SIG-M5 treated with dmso at 0.1 percent for 504 hours (cell line): ENCODE measurements around the gene FOXG1.

Source experiments
- DNase-seq: peaks from one replicate; lab custom pipeline; 2025; ENCODE audit not compliant: unreplicated experiment; lab: John Stamatoyannopoulos, UW

The FOXG1 gene

DNA sequence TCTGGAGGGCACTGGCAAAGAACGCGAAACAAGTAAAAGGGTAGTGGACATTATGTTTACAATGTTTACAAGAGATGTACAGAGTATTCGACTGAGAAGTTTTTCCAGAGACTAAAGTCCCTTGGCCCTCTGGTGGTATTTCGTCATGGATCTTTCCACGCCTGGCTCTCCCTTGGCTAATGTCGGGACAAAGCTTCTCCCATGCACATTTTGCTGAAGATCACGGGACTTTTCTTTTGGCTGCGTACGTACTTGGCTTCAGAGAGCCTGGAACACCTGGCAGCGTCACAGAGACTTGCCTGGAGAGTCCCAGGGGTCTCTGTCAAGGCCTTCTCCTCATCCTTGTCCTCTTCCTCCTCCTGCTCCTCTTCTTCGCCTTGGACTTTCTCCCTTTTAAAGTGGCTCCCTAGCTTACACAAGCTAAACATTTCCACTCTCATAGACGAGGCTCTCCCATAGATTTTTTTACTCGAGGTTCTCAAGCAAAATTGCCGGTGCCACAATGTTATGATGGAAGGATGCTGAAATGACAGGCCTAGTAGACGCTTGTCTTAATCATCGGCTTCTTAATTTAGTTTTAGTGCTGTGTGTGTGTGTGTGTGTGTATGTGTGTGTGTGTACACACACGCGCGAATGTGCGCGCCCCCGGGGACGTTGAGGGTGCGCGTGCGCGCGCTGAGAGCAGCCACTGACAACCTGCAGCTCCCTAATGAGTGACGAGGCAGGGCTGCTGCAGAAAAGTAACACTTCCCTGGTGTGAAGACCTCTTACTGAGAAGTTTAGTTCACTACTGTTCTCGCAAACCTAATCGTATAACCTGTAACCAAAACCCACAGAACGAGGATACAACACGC is 4.9 kb upstream of the FOXG1 start:
- DNase-seq, result no peak

DNA sequence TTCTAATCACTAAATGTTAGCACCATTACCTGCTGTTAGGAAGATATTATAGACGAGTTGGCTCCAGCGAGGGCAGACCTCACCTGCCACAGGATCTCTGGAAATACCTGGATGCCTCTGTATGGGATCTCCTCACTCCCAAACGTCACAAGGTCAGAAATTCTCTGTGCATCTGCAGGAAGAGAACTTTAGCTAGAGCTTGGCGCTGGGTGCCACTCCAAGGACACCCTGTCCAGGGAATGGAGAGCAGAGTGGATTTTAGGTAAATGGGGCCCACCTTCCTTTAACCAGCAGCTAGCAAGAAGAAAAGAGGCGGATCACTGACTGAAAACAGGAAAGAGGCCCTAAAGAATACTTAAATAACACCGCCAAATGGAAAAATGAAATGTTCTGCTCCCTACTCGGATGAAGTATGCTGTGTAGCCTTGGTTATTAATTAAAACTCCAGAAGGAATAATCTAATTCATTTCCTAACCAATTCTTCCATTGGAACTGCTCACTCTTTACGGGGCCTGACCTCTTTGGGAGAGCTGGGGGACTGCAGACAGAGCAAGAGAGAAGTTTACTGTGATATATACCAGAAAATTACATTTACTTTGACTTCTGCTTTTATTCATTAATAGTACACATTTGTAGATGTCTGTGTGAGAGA is 4.2 kb upstream of the FOXG1 start:
- no peak for DNase-seq

DNA sequence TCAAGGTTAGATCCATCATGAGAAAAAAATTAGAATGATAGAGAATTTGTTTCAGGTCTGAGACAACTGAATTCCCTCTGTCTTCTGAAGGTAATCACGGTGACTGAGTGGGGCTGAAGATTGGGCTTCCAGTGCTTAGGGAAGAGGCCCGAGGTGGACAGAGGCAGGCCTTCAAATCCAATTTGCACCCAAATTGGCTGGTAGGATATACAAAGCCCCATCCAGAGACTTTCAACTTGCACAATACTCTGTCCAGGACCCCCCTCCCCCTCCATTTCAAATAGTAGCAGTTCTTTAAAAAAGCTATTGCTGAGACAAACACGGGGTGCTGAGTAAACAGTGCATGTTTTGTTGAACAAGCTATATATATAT is 3.6 kb upstream of the FOXG1 start:
- DNase-seq, result no peak

DNA sequence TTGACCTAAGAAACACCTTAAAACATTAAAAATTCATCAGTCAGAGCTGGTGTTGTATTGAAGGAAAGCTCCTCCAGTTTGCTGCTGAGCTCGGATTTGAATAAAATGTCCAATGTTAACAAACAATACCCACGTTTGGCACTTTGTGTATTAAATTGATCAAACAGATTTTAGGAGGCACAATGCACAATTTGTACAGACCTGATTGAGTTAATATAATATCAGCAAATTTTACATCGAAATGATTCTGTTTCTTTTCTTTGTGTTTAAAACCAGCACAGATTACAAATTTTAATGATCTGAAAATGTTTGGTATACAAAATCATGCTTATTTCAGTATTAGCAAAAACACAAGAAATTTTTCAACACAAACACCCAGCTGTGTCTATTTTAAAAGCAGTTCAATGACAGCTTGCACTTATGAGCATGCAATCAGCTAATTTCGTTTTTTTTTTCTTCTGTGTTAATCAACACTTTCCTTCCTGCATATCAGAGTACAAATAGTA is 2.8 kb upstream of the FOXG1 start:
- no peak for DNase-seq

DNA sequence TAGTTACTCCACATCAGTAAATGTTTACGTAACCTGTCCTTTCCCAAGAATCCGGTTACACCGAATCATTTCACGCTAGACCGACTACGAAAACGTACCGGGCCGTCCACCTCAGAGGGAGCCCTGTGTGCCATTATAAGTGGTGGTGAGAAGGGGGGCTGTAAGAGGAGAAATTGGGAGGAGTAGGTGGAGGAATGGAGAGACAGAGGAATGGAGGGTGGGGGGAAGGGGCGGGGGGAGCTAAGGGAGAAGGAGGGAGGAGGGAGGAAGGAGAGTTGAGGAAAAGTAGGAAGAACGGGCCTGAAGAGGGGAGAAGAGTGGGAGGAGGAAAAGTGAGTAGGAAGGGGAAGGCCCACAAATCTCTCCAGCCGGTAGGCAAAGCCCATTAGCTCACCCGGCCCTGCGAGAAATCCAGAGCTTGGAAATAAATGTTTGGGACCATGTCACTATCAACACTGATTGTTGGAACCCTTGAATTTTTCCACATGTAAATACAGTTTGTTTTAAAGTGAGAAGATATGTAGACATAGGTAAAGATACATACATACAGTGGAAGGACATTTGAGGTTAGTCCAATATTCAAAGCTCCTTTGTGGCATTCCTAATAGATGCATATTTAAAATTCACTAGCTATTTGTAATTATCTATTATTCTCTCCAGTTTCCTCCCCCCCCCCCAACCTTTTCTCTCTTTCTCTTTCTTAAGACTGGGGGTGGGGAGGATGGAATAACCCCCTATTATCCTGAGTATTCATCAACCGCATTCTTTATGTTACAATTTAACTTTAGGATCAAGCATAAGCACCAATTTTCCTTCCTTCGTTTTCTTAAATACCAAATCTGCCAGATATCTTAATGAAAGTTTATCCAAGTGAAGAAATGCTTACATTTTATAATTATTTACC is 2.1 kb upstream of the FOXG1 start:
- no peak for DNase-seq

DNA sequence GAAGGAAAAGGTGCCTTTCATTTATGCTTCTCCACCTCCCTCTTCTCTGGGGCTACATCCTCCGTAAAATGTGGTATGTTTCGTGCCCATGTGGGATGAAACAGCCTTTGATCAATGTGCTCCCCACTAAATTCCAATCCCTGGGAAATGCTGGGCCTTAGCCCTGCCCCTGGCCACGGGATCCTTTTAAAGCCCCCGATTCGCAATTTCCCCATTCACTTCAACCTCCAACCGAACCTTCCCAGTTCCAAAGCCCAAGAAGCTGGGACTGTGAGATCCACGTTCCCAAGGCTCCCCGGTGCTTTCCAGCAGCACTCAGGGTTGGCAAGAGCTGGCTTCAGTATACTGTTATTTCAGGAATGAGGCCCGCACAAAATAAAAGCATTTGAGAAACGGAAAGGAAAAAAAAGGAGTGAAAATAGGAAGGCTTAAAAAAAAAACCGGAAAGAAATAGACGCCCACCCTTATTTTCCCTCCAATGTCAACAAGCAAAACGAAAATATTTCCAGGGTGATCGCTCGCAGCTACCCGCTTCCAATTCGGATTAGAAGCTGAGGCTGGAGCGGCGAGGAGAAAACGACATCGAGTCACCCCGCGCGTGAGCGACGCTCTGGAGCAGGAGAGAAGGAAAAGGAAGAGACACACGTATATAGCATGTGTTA is 1.3 kb upstream of the FOXG1 start:
- DNase-seq, result no peak

DNA sequence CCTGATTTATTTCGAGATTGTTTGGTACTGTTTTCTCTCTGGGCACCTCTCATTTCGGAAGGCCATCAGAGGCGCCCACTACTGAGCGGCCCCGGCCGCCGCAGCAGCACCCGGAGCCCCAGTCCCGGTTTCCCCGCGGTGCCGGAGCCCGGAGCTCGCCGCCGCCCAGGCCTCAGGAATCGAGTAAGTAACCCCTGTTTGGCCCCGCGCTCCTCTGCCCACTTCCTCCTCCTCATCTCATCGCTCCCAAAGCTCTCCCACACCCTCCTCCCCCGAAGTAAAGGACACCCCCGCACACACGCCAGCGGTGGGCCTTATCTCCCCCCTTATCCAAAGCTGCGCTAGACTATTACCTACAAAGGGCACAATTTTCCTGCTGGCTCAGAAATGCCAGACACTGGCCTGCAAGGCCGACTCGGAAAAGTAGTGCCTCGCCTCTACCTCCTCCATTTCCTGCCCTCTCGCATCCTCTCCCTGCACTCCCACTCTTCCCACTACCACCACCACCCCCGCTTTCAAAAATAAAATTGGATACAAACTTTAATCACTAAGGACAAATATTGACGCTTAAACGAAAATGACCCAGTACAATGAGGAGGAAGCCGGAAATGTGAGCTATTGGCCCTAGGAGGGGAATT is 637 bp upstream of the FOXG1 start:
- DNase-seq, result no peak

DNA sequence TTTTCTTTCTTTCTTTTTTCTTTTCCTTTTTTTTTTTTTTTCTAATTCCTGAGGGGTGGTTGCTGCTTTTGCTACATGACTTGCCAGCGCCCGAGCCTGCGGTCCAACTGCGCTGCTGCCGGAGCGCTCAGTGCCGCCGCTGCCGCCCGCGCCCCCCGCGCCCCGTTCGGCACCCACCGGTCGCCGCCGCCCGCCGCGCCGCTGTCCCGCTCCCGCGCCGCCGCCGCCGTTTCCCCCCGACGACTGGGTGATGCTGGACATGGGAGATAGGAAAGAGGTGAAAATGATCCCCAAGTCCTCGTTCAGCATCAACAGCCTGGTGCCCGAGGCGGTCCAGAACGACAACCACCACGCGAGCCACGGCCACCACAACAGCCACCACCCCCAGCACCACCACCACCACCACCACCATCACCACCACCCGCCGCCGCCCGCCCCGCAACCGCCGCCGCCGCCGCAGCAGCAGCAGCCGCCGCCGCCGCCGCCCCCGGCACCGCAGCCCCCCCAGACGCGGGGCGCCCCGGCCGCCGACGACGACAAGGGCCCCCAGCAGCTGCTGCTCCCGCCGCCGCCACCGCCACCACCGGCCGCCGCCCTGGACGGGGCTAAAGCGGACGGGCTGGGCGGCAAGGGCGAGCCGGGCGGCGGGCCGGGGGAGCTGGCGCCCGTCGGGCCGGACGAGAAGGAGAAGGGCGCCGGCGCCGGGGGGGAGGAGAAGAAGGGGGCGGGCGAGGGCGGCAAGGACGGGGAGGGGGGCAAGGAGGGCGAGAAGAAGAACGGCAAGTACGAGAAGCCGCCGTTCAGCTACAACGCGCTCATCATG is 654 bp downstream of the FOXG1 start:
- no peak for DNase-seq

DNA sequence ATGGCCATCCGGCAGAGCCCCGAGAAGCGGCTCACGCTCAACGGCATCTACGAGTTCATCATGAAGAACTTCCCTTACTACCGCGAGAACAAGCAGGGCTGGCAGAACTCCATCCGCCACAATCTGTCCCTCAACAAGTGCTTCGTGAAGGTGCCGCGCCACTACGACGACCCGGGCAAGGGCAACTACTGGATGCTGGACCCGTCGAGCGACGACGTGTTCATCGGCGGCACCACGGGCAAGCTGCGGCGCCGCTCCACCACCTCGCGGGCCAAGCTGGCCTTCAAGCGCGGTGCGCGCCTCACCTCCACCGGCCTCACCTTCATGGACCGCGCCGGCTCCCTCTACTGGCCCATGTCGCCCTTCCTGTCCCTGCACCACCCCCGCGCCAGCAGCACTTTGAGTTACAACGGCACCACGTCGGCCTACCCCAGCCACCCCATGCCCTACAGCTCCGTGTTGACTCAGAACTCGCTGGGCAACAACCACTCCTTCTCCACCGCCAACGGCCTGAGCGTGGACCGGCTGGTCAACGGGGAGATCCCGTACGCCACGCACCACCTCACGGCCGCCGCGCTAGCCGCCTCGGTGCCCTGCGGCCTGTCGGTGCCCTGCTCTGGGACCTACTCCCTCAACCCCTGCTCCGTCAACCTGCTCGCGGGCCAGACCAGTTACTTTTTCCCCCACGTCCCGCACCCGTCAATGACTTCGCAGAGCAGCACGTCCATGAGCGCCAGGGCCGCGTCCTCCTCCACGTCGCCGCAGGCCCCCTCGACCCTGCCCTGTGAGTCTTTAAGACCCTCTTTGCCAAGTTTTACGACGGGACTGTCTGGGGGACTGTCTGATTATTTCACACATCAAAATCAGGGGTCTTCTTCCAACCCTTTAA is 1.5 kb downstream of the FOXG1 start:
- DNase-seq, result no peak

DNA sequence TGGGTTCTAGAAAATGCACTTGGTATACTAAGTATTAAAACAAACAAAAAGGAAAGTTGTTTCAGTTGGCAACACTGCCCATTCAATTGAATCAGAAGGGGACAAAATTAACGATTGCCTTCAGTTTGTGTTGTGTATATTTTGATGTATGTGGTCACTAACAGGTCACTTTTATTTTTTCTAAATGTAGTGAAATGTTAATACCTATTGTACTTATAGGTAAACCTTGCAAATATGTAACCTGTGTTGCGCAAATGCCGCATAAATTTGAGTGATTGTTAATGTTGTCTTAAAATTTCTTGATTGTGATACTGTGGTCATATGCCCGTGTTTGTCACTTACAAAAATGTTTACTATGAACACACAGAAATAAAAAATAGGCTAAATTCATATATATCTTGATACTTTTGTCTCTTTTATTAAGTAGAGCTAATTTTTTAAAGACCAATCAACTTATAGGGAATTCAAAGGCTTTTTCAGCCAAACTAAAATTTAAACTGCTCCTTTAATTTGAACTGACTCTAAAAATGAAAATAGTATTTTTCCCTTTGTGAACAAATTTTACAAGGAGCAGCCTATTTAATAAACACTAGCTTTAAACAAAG is 2.8 kb downstream of the FOXG1 start:
- DNase-seq, result no peak

DNA sequence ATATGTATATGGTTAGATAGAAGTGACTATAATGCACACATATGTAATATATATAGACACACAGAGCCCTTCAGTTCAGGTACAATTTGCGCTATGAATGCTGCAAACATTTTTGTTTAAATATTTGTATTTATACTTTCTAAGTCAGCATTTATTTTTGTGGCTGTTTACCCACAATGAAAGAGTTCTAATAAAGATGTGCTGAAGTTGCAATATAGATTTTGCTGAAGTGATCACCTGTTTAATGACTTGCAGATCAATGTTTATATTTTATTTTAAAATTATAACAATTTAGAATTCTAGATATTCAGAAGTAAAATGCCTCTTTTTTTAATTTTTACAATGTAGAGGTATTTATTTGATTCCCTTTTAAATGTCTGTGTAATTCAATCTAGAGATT is 3.5 kb downstream of the FOXG1 start:
- DNase-seq, result no peak

DNA sequence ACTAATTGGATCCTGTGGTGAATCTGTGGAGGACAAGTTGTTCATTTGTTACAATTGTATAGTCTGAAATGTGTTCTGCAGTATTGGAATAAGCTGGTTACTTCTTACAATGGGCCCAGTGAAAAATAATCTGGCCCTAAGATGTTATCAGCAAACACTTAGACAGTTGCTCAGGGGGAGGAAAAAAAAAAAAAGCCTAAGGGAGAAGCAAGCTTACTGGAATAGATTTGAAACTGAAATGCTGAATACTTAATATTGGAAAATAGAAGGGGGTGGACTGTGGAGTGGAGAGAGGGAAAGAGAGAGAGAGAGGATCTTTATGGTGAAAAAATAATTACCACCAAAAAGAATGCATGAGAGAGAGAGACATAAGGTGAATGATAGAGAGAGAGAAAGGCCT is 4.0 kb downstream of the FOXG1 start:
- DNase-seq, result no peak

DNA sequence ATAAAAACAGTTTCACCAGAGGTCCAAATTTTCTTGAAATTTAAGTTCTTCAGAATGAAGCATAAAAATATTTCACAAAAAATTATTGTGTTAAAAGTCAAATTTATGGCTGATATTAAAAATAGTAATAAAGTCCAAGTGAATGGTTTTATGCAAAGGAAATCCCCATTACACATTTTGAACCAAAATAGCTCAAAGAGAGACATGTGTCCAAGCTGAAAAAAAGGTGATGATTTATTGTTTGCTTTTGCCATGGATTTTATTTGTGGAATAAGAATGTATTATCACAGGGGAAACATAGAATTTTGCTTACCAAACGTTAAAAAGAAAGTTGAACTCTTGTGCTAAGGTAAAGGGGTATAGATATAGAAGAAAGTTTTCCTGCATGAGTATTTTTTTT is 4.6 kb downstream of the FOXG1 start:
- DNase-seq, result no peak

DNA sequence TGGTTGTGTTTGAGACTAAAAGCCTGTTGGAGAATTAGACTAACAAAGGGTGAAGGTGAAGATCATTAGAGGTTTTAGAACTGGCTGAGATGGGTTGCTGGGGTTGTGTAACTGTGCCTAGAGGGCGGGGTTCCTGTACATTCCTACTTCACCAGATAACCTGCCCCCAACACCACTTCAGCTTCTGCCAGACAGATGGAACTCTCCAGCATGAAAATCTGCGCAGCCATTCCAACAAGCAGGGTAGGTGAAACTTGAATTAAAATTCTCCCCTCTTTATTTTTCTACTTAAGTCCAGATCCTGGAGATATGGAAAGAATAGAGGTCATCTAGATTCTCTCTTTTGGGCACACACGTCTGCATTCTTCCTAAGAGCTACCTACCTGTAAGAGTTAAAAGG is 6.0 kb downstream of the FOXG1 start:
- DNase-seq, result no peak

DNA sequence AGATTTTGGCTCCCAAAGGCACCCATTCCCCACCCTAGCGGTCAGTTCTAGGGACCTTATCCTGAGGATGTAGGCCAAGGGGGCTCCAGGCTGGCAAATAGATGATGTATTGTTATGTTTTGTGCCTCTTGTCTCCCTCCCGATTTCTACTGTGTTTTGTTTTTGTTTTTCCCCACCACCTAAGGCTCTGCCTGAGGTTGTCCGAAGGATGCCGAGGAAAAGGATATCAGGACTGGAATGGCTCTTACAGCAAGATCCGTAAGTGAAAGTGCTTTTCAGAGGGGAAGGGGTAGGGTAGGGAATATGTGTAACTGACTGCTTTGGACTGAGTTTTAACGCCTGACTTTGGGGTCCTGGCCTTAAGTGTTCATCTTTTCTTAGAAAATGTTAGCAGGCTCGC is 6.6 kb downstream of the FOXG1 start:
- no peak for DNase-seq

DNA sequence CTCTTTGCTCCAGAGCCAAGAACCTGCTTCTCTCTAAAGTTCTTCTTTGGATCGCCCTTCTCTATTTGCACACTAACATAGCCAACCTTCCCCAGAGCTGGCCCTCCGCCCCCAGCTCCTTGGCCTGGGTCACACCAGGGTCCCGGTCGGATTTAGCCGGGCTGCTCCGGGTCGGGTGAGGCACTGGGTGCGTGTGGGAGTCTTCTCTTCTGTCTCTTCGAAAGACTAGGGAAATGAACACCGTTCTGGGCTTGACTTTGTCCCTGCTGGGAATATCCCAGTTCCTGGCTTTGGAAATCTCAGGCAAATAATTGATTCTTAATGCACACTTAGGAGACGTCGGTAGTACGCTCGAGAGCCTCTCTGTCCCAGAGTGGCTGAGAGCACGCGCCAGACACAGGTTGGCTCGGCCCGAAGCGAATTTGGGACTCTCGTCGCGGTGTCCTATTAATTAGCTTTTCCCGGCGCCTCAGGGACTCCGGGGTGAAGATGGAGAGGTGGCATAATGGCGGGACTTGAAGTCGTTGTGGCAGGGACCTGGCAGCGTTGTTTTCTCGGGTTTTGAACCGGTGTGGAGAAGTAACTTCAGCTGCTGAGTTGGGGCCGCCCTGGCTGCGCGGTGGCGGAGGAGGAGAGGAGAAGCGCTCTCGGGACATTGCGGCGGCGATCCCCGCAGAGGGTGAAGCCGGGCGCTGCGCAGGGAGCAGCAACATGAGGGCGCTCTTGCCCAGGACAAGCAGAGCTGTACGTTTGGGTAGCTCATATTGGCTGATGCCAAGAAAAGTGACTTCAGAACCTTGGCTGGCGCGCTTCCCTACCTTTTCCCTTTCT is 7.5 kb downstream of the FOXG1 start:
- no peak for DNase-seq
